ENCODE measurements around the gene CTRL.

The CTRL gene

GRCh38 chr16:67961551-67961957, 29.9 kb upstream of the CTRL start:
- WGBS, 2 experiments (ENCODE audit: insufficient coverage in 2 of 2), result 96 to 97% methylated on average over 8 to 12 of the region's 13 CpGs
- H3K36me3 ChIP-seq (ENCODE audit: control insufficient read depth, insufficient read depth, low read length), result peaks cover 91% of the 10 kb centered on the region
- H3K4me1 ChIP-seq (ENCODE audit: control insufficient read depth, insufficient read depth, low read length, poor library complexity, severe bottlenecking), result peaks cover 19% of the 10 kb centered on the region
- H3K9me3 ChIP-seq (ENCODE audit: control insufficient read depth, low read length), result no peaks in the 10 kb centered on the region
- H3K27ac ChIP-seq (ENCODE audit: low read depth, low read length, severe bottlenecking), result no peak overlapping the region
- no peak overlapping the region for H3K4me3 ChIP-seq (ENCODE audit: extremely low read depth, insufficient read depth, low read length, poor library complexity, severe bottlenecking)

- peaks cover 8% of the 10 kb centered on the region for H3K4me1 ChIP-seq (ENCODE audit: control insufficient read depth, insufficient read depth, low read length, poor library complexity, severe bottlenecking)
- WGBS, 2 experiments (ENCODE audit: insufficient coverage in 2 of 2), result 92 to 96% methylated on average over 7 to 9 of the region's 11 CpGs
These were observed 28.1 kb upstream of the CTRL start for GRCh38 chr16:67959536-67960329.

GRCh38 chr16:67957622-67958021, 26.0 kb upstream of the CTRL start:
- no peak overlapping the region for H3K4me3 ChIP-seq (ENCODE audit: extremely low read depth, insufficient read depth, low read length, poor library complexity, severe bottlenecking)
- H3K27ac ChIP-seq (ENCODE audit: low read depth, low read length, severe bottlenecking), result no peak overlapping the region
- no peaks in the 10 kb centered on the region for H3K9me3 ChIP-seq (ENCODE audit: control insufficient read depth, low read length)
- H3K36me3 ChIP-seq (ENCODE audit: control insufficient read depth, insufficient read depth, low read length), result peaks cover 88% of the 10 kb centered on the region
- WGBS, 2 experiments (ENCODE audit: insufficient coverage in 2 of 2), result 90 to 95% methylated on average over 5 to 7 of the region's 9 CpGs
- peaks cover 8% of the 10 kb centered on the region for H3K4me1 ChIP-seq (ENCODE audit: control insufficient read depth, insufficient read depth, low read length, poor library complexity, severe bottlenecking)

More at GRCh38 chr16:67959536-67960329, 28.1 kb upstream of the CTRL start:
- no peak overlapping the region for H3K27ac ChIP-seq (ENCODE audit: low read depth, low read length, severe bottlenecking)
- no peak overlapping the region for H3K4me3 ChIP-seq (ENCODE audit: extremely low read depth, insufficient read depth, low read length, poor library complexity, severe bottlenecking)
- H3K9me3 ChIP-seq (ENCODE audit: control insufficient read depth, low read length), result no peaks in the 10 kb centered on the region
- H3K36me3 ChIP-seq (ENCODE audit: control insufficient read depth, insufficient read depth, low read length), result peaks cover 90% of the 10 kb centered on the region

- no peak overlapping the region for H3K4me3 ChIP-seq (ENCODE audit: extremely low read depth, insufficient read depth, low read length, poor library complexity, severe bottlenecking)
- no peak overlapping the region for H3K27ac ChIP-seq (ENCODE audit: low read depth, low read length, severe bottlenecking)
- WGBS, 2 experiments (ENCODE audit: insufficient coverage in 2 of 2), result 94 to 99% methylated on average over 8 to 10 of the region's 10 CpGs
- H3K9me3 ChIP-seq (ENCODE audit: control insufficient read depth, low read length), result no peaks in the 10 kb centered on the region
- no peaks in the 10 kb centered on the region for H3K4me1 ChIP-seq (ENCODE audit: control insufficient read depth, insufficient read depth, low read length, poor library complexity, severe bottlenecking)
- H3K36me3 ChIP-seq (ENCODE audit: control insufficient read depth, insufficient read depth, low read length), result peaks cover 89% of the 10 kb centered on the region
These were observed 22.9 kb upstream of the CTRL start for GRCh38 chr16:67954421-67955196.

GRCh38 chr16:67953641-67954375, 22.1 kb upstream of the CTRL start:
- H3K9me3 ChIP-seq (ENCODE audit: control insufficient read depth, low read length), result no peaks in the 10 kb centered on the region
- H3K4me1 ChIP-seq (ENCODE audit: control insufficient read depth, insufficient read depth, low read length, poor library complexity, severe bottlenecking), result no peaks in the 10 kb centered on the region
- WGBS, 2 experiments (ENCODE audit: insufficient coverage in 2 of 2), result 91 to 94% methylated on average over 4 to 6 of the region's 8 CpGs
- peaks cover 89% of the 10 kb centered on the region for H3K36me3 ChIP-seq (ENCODE audit: control insufficient read depth, insufficient read depth, low read length)
- no peak overlapping the region for H3K4me3 ChIP-seq (ENCODE audit: extremely low read depth, insufficient read depth, low read length, poor library complexity, severe bottlenecking)
- no peak overlapping the region for H3K27ac ChIP-seq (ENCODE audit: low read depth, low read length, severe bottlenecking)

- H3K4me1 ChIP-seq (ENCODE audit: control insufficient read depth, insufficient read depth, low read length, poor library complexity, severe bottlenecking), result no peaks in the 10 kb centered on the region
- H3K27ac ChIP-seq (ENCODE audit: low read depth, low read length, severe bottlenecking), result no peak overlapping the region
- WGBS, 2 experiments (ENCODE audit: insufficient coverage in 2 of 2), result 90 to 94% methylated on average over 11 to 12 of the region's 12 CpGs
- H3K36me3 ChIP-seq (ENCODE audit: control insufficient read depth, insufficient read depth, low read length), result peaks cover 95% of the 10 kb centered on the region
- H3K4me3 ChIP-seq (ENCODE audit: extremely low read depth, insufficient read depth, low read length, poor library complexity, severe bottlenecking), result no peak overlapping the region
- H3K9me3 ChIP-seq (ENCODE audit: control insufficient read depth, low read length), result no peaks in the 10 kb centered on the region
These were observed 19.8 kb upstream of the CTRL start for GRCh38 chr16:67951485-67951884.

- WGBS, 2 experiments (ENCODE audit: insufficient coverage in 2 of 2), result 95 to 97% methylated on average over 8 to 13 of the region's 16 CpGs
- H3K27ac ChIP-seq (ENCODE audit: low read depth, low read length, severe bottlenecking), result no peak overlapping the region
- no peaks in the 10 kb centered on the region for H3K9me3 ChIP-seq (ENCODE audit: control insufficient read depth, low read length)
- no peaks in the 10 kb centered on the region for H3K4me1 ChIP-seq (ENCODE audit: control insufficient read depth, insufficient read depth, low read length, poor library complexity, severe bottlenecking)
- peaks cover 99% of the 10 kb centered on the region for H3K36me3 ChIP-seq (ENCODE audit: control insufficient read depth, insufficient read depth, low read length)
- H3K4me3 ChIP-seq (ENCODE audit: extremely low read depth, insufficient read depth, low read length, poor library complexity, severe bottlenecking), result no peak overlapping the region
These were observed 18.7 kb upstream of the CTRL start for GRCh38 chr16:67950335-67950843.

- Histone ChIP-seq H3K4me1 (ENCODE audit: control insufficient read depth, insufficient read depth, low read length, poor library complexity, severe bottlenecking) (no peaks in the 10 kb centered on the region), H3K27ac (ENCODE audit: low read depth, low read length, severe bottlenecking) (no peak overlapping the region), H3K4me3 (ENCODE audit: extremely low read depth, insufficient read depth, low read length, poor library complexity, severe bottlenecking) (no peak overlapping the region), H3K9me3 (ENCODE audit: control insufficient read depth, low read length) (no peaks in the 10 kb centered on the region), H3K36me3 (ENCODE audit: control insufficient read depth, insufficient read depth, low read length) (peaks cover 99% of the 10 kb centered on the region)
- 92 to 93% methylated on average over 4 to 11 of the region's 11 CpGs for WGBS, 2 experiments (ENCODE audit: insufficient coverage in 2 of 2)
These were observed 18.0 kb upstream of the CTRL start for GRCh38 chr16:67949645-67950044.

GRCh38 chr16:67948015-67948414, 16.4 kb upstream of the CTRL start:
- H3K4me3 ChIP-seq (ENCODE audit: extremely low read depth, insufficient read depth, low read length, poor library complexity, severe bottlenecking), result no peak overlapping the region
- 94 to 98% methylated on average over 10 to 15 of the region's 15 CpGs for WGBS, 2 experiments (ENCODE audit: insufficient coverage in 2 of 2)
- no peaks in the 10 kb centered on the region for H3K4me1 ChIP-seq (ENCODE audit: control insufficient read depth, insufficient read depth, low read length, poor library complexity, severe bottlenecking)
- H3K27ac ChIP-seq (ENCODE audit: low read depth, low read length, severe bottlenecking), result no peak overlapping the region
- H3K36me3 ChIP-seq (ENCODE audit: control insufficient read depth, insufficient read depth, low read length), result peaks cover 100% of the 10 kb centered on the region
- no peaks in the 10 kb centered on the region for H3K9me3 ChIP-seq (ENCODE audit: control insufficient read depth, low read length)

- no peak overlapping the region for H3K27ac ChIP-seq (ENCODE audit: low read depth, low read length, severe bottlenecking)
- H3K4me3 ChIP-seq (ENCODE audit: extremely low read depth, insufficient read depth, low read length, poor library complexity, severe bottlenecking), result no peak overlapping the region
- no peaks in the 10 kb centered on the region for H3K9me3 ChIP-seq (ENCODE audit: control insufficient read depth, low read length)
- WGBS, 2 experiments (ENCODE audit: insufficient coverage in 2 of 2), result 97 to 98% methylated on average over 18 to 25 of the region's 28 CpGs
- H3K36me3 ChIP-seq (ENCODE audit: control insufficient read depth, insufficient read depth, low read length), result peaks cover 100% of the 10 kb centered on the region
- no peaks in the 10 kb centered on the region for H3K4me1 ChIP-seq (ENCODE audit: control insufficient read depth, insufficient read depth, low read length, poor library complexity, severe bottlenecking)
These were observed 15.4 kb upstream of the CTRL start for GRCh38 chr16:67946966-67947558.

Data from mesodermal cell (in vitro differentiated cells).